SH-SY5Y (cell line): Measurements from ENCODE around the gene CYB5RL.

Experiments used
- GATA2 ChIP-seq: IDR thresholded peaks from 2 replicates; pipeline ENCODE4 v1.6.1; 2011; ENCODE audit warnings: mild to moderate bottlenecking, low read depth, low read length
- GATA3 ChIP-seq: IDR thresholded peaks from 2 replicates; pipeline ENCODE4 v1.6.1; 2011; ENCODE audit warnings: low read depth, mild to moderate bottlenecking, low read length, moderate library complexity

GRCh38 chr1:54245501-54245900 lies 45.7 kb upstream of the CYB5RL start:
- no peak for TF ChIP-seq GATA2
- no peak for TF ChIP-seq GATA3
